Ectodermal cell (in vitro differentiated cells): ENCODE results near the gene TAGLN2.

ENCODE experiments used
- H3K27ac ChIP-seq: 2 replicates; pipeline ENCODE4 v1.7.0; 2013; ENCODE audit warnings: mild to moderate bottlenecking, low read depth, low read length; ENCODE audit not compliant: insufficient read depth, poor library complexity, severe bottlenecking
- H3K27me3 ChIP-seq: 2 replicates; pipeline ENCODE4 v1.7.0; 2013; ENCODE audit warnings: mild to moderate bottlenecking, low read length; ENCODE audit not compliant: insufficient read depth, control insufficient read depth, poor library complexity, severe bottlenecking
- H3K36me3 ChIP-seq: one replicate; pipeline ENCODE4 v1.7.0; 2013; ENCODE audit warnings: low read length; ENCODE audit not compliant: control insufficient read depth, insufficient read depth
- H3K4me1 ChIP-seq: one replicate; pipeline ENCODE4 v1.7.0; 2013; ENCODE audit warnings: low read length; ENCODE audit not compliant: control insufficient read depth, insufficient read depth
- H3K4me3 ChIP-seq: 2 replicates; pipeline ENCODE4 v1.7.0; 2013; ENCODE audit warnings: low read depth, low read length, control low read depth; ENCODE audit not compliant: insufficient read depth
- H3K9me3 ChIP-seq: 2 replicates; pipeline ENCODE4 v1.7.0; 2013; ENCODE audit warnings: mild to moderate bottlenecking, low read length, moderate library complexity; ENCODE audit not compliant: control insufficient read depth
- WGBS, 2 experiments: methylation state at CpG; one replicate each; pipeline ENCODE4 v1.1.7; 2013; ENCODE audit warnings: missing lambda C conversion rate in 2 of 2; 5-methylcytosine and 5-hydroxymethylcytosine counted together

Gene TAGLN2

DNA sequence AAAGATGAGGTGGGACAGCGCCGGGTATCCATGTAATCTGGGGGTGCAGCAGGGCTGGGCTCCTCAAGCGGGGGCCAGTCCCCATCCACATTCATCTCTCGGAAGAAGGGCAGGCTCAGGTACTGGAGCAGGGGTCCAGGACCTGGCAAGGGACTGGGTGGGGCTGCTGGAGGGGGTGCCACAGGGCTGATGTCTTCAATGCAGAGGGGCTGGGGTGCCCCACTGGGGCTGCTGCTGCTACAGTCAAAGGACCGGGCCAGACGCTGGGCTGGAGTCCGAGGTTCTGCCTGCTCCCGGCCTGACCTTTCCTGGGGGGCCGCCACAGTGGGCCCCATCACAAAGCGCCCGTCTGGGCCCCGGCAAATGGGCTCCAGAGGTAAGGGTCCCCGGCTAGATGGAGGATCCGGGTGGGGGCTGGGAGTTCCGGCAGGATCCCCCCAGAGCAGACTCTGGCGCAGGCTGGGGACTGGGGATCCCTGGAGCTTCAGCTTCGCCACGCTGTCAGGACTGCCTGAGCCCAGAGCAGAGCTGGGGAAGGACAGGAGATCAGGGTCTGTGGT lies 3.3 kb upstream of the TAGLN2 start:
- peaks cover 18% of the 10 kb centered on the region for H3K27me3 ChIP-seq
- H3K36me3 ChIP-seq: peaks cover 20% of the 10 kb centered on the region
- H3K4me3 ChIP-seq: no peak overlapping the region
- H3K4me1 ChIP-seq: peaks cover 4% of the 10 kb centered on the region
- no peaks in the 10 kb centered on the region for H3K9me3 ChIP-seq
- WGBS, 2 experiments: 96 to 97% methylated on average over 18 of the region's 18 CpGs
- no peak overlapping the region for H3K27ac ChIP-seq

DNA sequence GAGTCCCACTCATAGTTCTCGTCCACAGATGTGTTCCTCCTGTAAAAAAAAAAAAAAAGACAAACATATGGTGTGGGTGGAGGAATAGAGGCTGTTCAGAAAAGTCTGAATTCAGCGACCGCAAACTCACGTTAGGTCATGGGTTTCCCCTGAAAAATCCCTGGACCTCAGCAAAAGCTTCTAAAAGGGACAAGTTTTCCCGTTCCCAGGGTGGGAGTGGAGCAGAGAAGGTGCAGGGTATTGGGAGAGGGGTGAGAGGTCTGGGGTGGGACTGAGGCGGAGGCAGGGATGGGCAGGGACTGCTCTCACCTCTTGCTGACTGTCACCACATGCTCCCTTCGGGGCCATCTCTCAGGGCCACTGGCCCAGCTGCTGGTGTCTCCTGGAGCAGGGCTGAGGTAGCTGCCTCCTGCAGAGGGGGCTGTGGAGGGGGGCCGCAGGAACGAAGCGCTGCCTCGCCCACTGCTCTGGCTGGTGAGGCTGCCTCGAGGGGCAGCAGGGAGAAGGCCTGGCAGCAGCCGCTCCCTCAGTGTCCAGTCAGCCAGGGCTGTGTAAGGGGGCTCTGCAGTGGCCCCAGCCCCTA lies 2.6 kb upstream of the TAGLN2 start:
- Histone ChIP-seq H3K27ac (no peak overlapping the region), H3K36me3 (peaks cover 16% of the 10 kb centered on the region), H3K9me3 (no peaks in the 10 kb centered on the region), H3K27me3 (peaks cover 18% of the 10 kb centered on the region), H3K4me3 (no peak overlapping the region), H3K4me1 (peaks cover 4% of the 10 kb centered on the region)
- 87 to 88% methylated on average over 13 of the region's 13 CpGs for WGBS, 2 experiments

DNA sequence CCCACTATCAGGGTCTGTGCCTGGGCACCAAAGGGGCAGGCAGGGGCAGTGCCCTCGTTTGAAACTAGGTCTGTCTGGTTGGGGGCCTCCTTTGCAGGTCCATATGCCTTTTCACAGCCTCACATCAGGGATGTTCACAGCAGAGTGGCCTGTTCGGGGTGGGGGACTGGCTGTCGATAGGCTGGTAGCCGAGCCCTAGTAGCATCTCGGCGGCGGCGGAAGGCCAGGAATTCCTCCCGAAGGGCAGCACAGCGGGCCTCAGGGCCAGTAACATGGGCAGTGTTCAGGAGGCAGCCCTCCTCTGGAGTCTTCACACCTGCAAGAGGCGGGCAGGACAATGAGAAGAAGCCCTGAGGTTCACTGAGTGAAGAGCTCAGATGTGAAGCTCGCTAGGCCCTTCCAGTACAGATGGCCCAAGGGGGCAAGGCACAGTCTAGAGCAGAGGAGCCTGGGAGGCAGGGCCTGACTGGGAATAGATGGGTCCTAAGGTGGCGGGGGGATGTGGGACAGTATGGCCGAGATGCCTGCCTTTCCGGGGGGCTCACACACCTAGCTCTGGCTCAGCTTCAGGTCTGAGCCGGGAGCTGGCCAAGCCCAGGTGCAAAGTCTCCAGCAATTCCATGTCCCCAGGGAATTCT lies 2.0 kb upstream of the TAGLN2 start:
- Histone ChIP-seq H3K4me1 (peaks cover 4% of the 10 kb centered on the region), H3K4me3 (no peak overlapping the region), H3K36me3 (peaks cover 16% of the 10 kb centered on the region), H3K27me3 (peaks cover 18% of the 10 kb centered on the region), H3K9me3 (no peaks in the 10 kb centered on the region), H3K27ac (no peak overlapping the region)
- 90 to 91% methylated on average over 16 of the region's 16 CpGs for WGBS, 2 experiments

DNA sequence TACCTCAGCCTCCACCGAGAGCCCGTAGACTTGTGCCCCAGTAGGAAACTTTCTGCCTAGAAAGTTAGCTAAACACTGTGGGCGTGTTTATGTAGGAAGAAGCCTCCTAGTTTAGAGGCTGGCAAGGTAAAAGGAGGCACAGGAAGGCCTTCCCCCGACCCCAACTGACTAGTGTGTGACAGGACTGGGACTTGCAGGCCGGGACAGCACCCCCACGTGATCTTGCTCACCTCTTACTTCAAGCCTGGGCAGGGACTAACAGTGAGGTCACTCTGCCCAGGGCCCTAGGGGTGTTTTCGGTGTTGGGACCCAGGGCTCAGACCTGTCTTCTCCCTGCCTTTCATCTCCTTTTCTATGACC lies 392 bp upstream of the TAGLN2 start:
- Histone ChIP-seq H3K27me3 (peaks cover 18% of the 10 kb centered on the region), H3K36me3 (peaks cover 16% of the 10 kb centered on the region), H3K9me3 (no peaks in the 10 kb centered on the region), H3K4me1 (peaks cover 4% of the 10 kb centered on the region), H3K27ac (no peak overlapping the region), H3K4me3 (peak overlapping the region; percentile 20)
- 17 to 21% methylated on average over 7 of the region's 7 CpGs for WGBS, 2 experiments

DNA sequence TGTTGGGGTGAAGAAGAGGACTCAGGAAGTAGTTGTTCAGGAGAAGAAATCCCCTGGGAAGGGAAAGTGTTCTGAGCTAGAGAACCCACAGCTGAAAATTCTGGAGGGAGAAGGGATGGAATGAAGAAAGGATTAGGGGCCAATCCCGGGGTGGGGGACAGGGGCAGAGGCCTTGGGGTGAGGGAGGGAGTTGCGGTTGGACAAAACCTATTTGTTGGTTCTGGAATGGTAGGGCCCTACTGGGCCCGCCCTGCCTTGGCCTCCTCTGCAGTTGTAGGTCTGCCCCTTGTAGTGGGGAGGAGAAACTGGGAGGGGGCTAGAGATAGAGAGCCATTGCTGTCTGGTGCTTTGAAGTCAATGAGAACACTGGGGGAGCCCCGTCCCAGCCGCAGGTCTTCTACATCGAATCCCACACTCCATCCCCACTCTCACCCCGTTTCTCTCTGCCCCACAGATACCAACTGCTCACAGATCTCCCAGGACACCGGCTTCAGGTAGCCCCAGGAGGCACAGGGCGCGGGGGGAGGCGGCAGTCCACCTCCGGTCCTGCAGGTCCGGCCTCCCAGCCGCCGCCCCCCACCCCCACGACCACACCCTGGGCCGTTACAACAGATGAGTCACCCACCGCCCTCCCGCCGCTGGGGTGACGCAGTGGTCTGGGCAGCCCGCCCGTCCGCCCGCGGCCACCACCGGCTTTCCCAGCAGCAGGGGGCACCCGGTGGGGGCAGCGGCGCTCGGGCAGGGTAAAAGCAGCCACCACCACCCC lies 1.1 kb downstream of the TAGLN2 start:
- no peaks in the 10 kb centered on the region for H3K9me3 ChIP-seq
- peaks cover 4% of the 10 kb centered on the region for H3K4me1 ChIP-seq
- peak overlapping the region; percentile 20 for H3K4me3 ChIP-seq
- 6 to 8% methylated on average over 31 of the region's 31 CpGs for WGBS, 2 experiments
- H3K27ac ChIP-seq: no peak overlapping the region
- peaks cover 18% of the 10 kb centered on the region for H3K27me3 ChIP-seq
- peaks cover 8% of the 10 kb centered on the region for H3K36me3 ChIP-seq

DNA sequence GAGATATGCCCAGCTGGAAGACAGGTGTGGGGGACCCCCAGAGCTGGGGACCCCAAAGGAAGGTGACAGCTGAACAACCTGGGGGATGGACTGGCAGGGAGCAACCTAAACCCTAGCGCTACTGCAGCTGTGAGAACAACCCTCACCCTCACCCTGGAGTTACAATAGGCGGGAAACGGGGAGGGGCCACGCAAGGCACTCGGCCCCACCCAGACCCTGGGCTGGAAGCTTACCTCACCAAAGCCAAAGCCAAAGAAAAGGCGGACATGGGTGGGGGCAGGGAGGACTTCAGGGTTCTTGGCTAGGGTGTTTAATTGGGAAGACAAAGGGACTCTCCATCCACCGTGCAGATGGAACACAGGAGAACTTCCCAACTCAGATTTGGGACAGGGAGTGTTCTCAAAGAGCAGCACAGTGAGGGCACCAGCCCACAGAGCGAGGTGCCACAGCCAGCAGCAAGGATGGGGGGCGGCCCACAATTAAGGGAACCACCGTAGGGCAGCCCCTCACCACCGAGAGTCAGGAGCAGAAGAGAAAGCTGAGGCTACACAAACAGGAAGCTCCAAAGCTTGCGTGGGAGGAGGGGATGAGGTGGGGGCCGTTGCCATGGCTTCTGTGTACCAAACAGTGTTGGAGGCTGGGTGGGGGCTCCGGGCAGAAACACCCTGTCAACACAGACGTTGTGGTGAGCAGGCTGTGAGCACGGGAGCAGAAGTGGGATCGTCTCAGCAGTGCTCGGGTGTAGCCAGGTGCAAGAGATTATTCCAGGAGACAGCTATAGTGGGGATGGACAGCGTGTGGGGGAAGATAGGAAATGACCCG lies 1.9 kb downstream of the TAGLN2 start:
- no peak overlapping the region for H3K4me3 ChIP-seq
- H3K36me3 ChIP-seq: peaks cover 8% of the 10 kb centered on the region
- 42 to 43% methylated on average over 20 of the region's 20 CpGs for WGBS, 2 experiments
- peaks cover 4% of the 10 kb centered on the region for H3K4me1 ChIP-seq
- H3K27ac ChIP-seq: no peak overlapping the region
- H3K27me3 ChIP-seq: peaks cover 18% of the 10 kb centered on the region
- no peaks in the 10 kb centered on the region for H3K9me3 ChIP-seq

DNA sequence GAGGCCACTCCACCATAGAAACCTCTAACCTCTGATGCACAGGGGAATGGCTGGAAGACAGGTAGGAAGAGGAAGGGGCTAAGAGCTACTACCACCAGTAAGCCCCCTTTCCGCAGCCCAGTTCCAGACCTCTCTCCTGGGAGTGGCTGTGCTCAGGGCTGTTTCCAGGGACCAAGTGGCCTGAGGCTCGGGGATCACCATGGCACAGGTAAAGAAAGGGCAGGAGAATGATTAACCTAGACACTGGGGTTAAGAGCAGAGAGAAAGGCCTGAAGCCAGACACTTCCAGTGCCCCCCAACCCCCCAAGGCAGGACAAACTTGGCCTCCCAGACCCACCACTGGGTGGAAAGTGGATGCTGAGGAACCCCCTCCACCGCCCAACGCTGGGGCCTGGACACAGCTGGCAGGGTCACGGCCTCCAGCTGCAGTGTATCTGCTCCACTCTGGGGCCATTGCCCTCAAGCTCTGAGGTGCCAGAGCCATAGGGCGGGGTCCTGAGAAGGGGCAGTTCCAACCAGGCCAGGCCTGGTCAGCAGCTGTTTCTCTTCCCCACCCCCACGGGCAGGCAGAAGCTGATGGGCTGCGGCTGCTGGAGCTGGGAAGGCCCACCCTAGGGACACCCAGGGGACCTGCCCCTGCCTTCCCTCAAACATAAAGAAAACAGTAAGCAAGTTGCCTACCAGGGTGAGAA lies 2.6 kb downstream of the TAGLN2 start:
- H3K4me1 ChIP-seq: peaks cover 4% of the 10 kb centered on the region
- peaks cover 4% of the 10 kb centered on the region for H3K36me3 ChIP-seq
- 86 to 88% methylated on average over 8 of the region's 8 CpGs for WGBS, 2 experiments
- peaks cover 18% of the 10 kb centered on the region for H3K27me3 ChIP-seq
- H3K9me3 ChIP-seq: no peaks in the 10 kb centered on the region
- H3K4me3 ChIP-seq: no peak overlapping the region
- no peak overlapping the region for H3K27ac ChIP-seq

DNA sequence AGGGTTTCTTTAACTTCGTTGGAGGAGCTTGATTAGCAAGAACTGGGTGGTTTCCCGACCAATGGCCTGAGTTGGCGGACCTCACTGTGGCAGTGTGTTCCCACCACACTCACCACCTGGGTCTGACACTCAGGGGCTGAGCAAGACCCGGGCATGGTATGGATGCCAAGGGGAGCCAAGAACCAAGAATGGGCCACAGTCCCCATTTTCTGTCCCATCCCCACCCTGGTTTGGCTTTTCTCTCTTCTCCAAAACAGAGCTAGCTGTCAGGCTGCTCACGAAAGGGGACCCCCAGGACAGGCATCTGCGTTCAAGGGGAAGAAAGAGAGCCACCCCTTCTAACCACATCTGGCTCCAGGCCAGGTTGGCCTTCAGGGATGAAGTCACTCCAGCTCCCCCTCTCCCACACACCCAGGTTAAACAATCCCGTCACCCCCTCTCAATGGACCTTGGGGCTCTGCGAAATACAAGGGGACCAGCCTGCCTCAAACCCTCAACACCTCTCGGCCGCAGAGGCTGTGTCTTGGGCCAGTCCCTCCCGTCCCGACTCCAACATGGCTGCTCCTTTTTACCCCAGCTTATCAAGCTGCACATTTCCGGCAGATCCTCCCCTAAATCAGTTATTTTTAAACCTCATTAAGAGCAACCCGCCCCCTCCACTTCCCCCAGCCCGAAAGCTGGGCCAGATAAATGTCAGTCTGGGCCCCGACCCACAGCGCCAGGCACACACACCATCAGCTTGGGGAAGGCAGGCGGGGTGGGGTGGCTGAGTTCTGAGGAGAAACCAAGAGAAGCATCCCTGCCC lies 3.4 kb downstream of the TAGLN2 start:
- H3K27ac ChIP-seq: no peak overlapping the region
- peaks cover 18% of the 10 kb centered on the region for H3K27me3 ChIP-seq
- H3K4me1 ChIP-seq: peaks cover 4% of the 10 kb centered on the region
- no peaks in the 10 kb centered on the region for H3K36me3 ChIP-seq
- no peak overlapping the region for H3K4me3 ChIP-seq
- WGBS, 2 experiments: 88 to 89% methylated on average over 18 of the region's 18 CpGs
- no peaks in the 10 kb centered on the region for H3K9me3 ChIP-seq

DNA sequence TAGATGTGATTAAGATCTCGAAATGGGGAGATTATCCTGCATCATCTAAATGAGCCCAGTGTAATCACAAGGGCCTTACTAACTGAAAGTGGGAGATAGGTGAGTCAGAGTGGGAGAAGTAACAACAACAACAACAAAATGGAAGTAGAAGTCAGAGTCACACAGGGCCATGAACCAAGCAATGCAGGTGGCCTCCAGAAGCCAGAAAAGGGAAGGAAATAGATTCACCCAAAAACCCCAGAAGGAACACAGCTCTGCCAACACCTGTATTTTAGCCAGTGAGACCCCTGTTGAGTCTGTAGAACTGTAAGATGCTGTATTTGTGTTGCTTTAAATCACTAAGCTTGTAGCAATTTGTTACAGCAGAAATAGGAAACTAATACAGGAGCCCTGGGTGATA lies 4.1 kb downstream of the TAGLN2 start:
- 93 to 100% methylated on average over 1 of the region's 1 CpG for WGBS, 2 experiments
- Histone ChIP-seq H3K4me3 (no peak overlapping the region), H3K4me1 (peaks cover 7% of the 10 kb centered on the region)

More for the DNA sequence above, 4.1 kb downstream of the TAGLN2 start:
- no peaks in the 10 kb centered on the region for H3K9me3 ChIP-seq
- H3K27me3 ChIP-seq: peaks cover 18% of the 10 kb centered on the region
- H3K27ac ChIP-seq: no peak overlapping the region
- H3K36me3 ChIP-seq: no peaks in the 10 kb centered on the region
